IMR-90 (cell line): ENCODE measurements around the gene WNT6. TPM values are rescaled to one million over a fixed set of nuclear protein-coding genes. Genes with fewer than 3 reads are reported as not detected.

Source experiments
- ATAC-seq: fragments of 200-7000 bp; cut with Tn5 transposase; 2 replicates; pipeline ENCODE4 v1.9.1; 2020; ENCODE audit warnings: low read depth, mild to moderate bottlenecking, moderate library complexity
- BruUV-seq: library from RNA; stranded (reverse); fragments of 400-500 nt; replicated peaks from 2 replicates; lab custom pipeline; 2021; lab: Mats Ljungman, UMichigan
- CTCF ChIA-PET: fragments of 300-600 bp; formaldehyde crosslinking; extraction: SDS; loops from one replicate; lab custom pipeline; 2021; ENCODE audit warnings: antibody characterized with exemption; lab: Yijun Ruan, JAX
- POLR2A ChIA-PET: fragments of 300-600 bp; sonication (Branson Sonifier 250); formaldehyde crosslinking; loops from one replicate; lab custom pipeline; 2022; ENCODE audit warnings: antibody characterized with exemption; ENCODE audit not compliant: unreplicated experiment; lab: Charles Lee
- DNase-seq: peaks from one replicate; pipeline ENCODE4 v3.0.0; 2013
- H2AFZ ChIP-seq: replicated peaks from 2 replicates; pipeline ENCODE3; 2013; ENCODE audit warnings: low read length, mild to moderate bottlenecking; ENCODE audit not compliant: poor library complexity
- H2AK5ac ChIP-seq: 2 replicates; pipeline ENCODE4 v1.6.1; 2013; ENCODE audit warnings: low read depth, low read length, inconsistent platforms
- H2AK9ac ChIP-seq: replicated peaks from 2 replicates; pipeline ENCODE3; 2013; ENCODE audit warnings: mild to moderate bottlenecking, low read depth, low read length, moderate library complexity; ENCODE audit not compliant: poor library complexity
- H2BK120ac ChIP-seq: 2 replicates; pipeline ENCODE4 v1.6.1; 2013; ENCODE audit warnings: low read depth, low read length, inconsistent platforms
- H2BK15ac ChIP-seq: 3 replicates; pipeline ENCODE4 v1.6.1; 2013; ENCODE audit warnings: low read depth, low read length, inconsistent platforms
- H2BK20ac ChIP-seq: 2 replicates; pipeline ENCODE4 v1.6.1; 2013; ENCODE audit warnings: low read depth, mild to moderate bottlenecking, inconsistent platforms, low read length, moderate library complexity
- H2BK5ac ChIP-seq: 2 replicates; pipeline ENCODE4 v1.6.1; 2013; ENCODE audit warnings: mild to moderate bottlenecking, low read depth, low read length, inconsistent platforms; ENCODE audit not compliant: poor library complexity, severe bottlenecking
- H3K14ac ChIP-seq: replicated peaks from 2 replicates; pipeline ENCODE4 v1.6.1; 2013; ENCODE audit warnings: low read depth, low read length, inconsistent platforms
- H3K18ac ChIP-seq: 2 replicates; pipeline ENCODE4 v1.6.1; 2013; ENCODE audit warnings: low read depth, low read length, control low read depth
- H3K23ac ChIP-seq: 2 replicates; pipeline ENCODE4 v1.6.1; 2013; ENCODE audit warnings: low read depth, low read length, inconsistent platforms
- H3K27ac ChIP-seq: 2 replicates; pipeline ENCODE4 v1.5.1; 2013; ENCODE audit warnings: mild to moderate bottlenecking, control low read depth, low read length; ENCODE audit not compliant: insufficient read depth
- H3K27me3 ChIP-seq: 2 replicates; pipeline ENCODE4 v1.6.1; 2013; ENCODE audit warnings: low read length; ENCODE audit not compliant: control insufficient read depth, insufficient read depth
- H3K36me3 ChIP-seq: 2 replicates; pipeline ENCODE4 v1.6.1; 2013; ENCODE audit warnings: low read length, mixed read lengths; ENCODE audit not compliant: control insufficient read depth, insufficient read depth
- H3K4ac ChIP-seq: 2 replicates; pipeline ENCODE4 v1.6.1; 2013; ENCODE audit warnings: low read depth, low read length, inconsistent platforms
- H3K4me1 ChIP-seq: 2 replicates; pipeline ENCODE4 v1.6.1; 2013; ENCODE audit warnings: low read length, mixed read lengths; ENCODE audit not compliant: control insufficient read depth, insufficient read depth
- H3K4me2 ChIP-seq: 2 replicates; pipeline ENCODE4 v1.6.1; 2013; ENCODE audit warnings: low read depth, mild to moderate bottlenecking, control low read depth, low read length, moderate library complexity
- H3K4me3 ChIP-seq: 2 replicates; pipeline ENCODE4 v1.5.1; 2013; ENCODE audit warnings: low read depth, mild to moderate bottlenecking, control low read depth, low read length, moderate library complexity; ENCODE audit not compliant: insufficient read depth
- H3K56ac ChIP-seq: 2 replicates; pipeline ENCODE4 v1.6.1; 2013; ENCODE audit warnings: low read length, inconsistent platforms; ENCODE audit not compliant: insufficient read depth; ENCODE audit errors: extremely low read depth
- H3K79me1 ChIP-seq, 2 experiments: 2 replicates each; pipeline ENCODE4 v1.6.1; 2013; ENCODE audit warnings: low read length in 2 of 2, inconsistent platforms in 1 of 2, low read depth in 1 of 2
- H3K9ac ChIP-seq: 2 replicates; pipeline ENCODE4 v1.6.1; 2013; ENCODE audit warnings: low read depth, low read length, control low read depth
- H3K9me1 ChIP-seq: 2 replicates; pipeline ENCODE4 v1.6.1; 2013; ENCODE audit warnings: low read length, inconsistent platforms; ENCODE audit not compliant: insufficient read depth
- H3K9me3 ChIP-seq: 2 replicates; pipeline ENCODE4 v1.6.1; 2013; ENCODE audit warnings: low read length; ENCODE audit not compliant: control insufficient read depth, insufficient read depth
- H4K20me1 ChIP-seq: 2 replicates; pipeline ENCODE4 v1.6.1; 2013; ENCODE audit warnings: low read length, inconsistent platforms; ENCODE audit not compliant: insufficient read depth
- H4K5ac ChIP-seq: 2 replicates; pipeline ENCODE4 v1.6.1; 2013; ENCODE audit warnings: mild to moderate bottlenecking, low read depth, low read length, control low read depth
- H4K8ac ChIP-seq, 2 experiments: 2 replicates each; pipeline ENCODE4 v1.6.1; 2013; ENCODE audit warnings: low read depth in 2 of 2, low read length in 2 of 2, control low read depth in 1 of 2, inconsistent platforms in 1 of 2
- H4K91ac ChIP-seq: 2 replicates; pipeline ENCODE4 v1.6.1; 2013; ENCODE audit warnings: low read depth, low read length, inconsistent platforms; ENCODE audit not compliant: insufficient read depth
- CEBPB ChIP-seq: IDR thresholded peaks from 2 replicates; pipeline ENCODE4 v1.6.1; 2012; ENCODE audit warnings: low read depth, low read length, improper control_type of control experiment
- CHD1 ChIP-seq: IDR thresholded peaks from 2 replicates; pipeline ENCODE4 v1.6.1; 2012; ENCODE audit warnings: low read depth, low read length, improper control_type of control experiment
- CTCF ChIP-seq: conservative IDR thresholded peaks from 2 replicates; pipeline ENCODE4 v1.5.1; 2012; ENCODE audit warnings: mild to moderate bottlenecking, low read depth, low read length, improper control_type of control experiment
- ELK1 ChIP-seq: fragments of 150-350 bp; IDR thresholded peaks from 2 replicates; pipeline ENCODE4 v1.6.1; 2016; ENCODE audit warnings: low read depth, mild to moderate bottlenecking, low read length, moderate library complexity, borderline replicate concordance
- FOS ChIP-seq: fragments of 150-350 bp; IDR thresholded peaks from 2 replicates; pipeline ENCODE4 v1.6.1; 2016; ENCODE audit warnings: low read depth, low read length
- MAZ ChIP-seq: IDR thresholded peaks from 2 replicates; pipeline ENCODE4 v1.6.1; 2012; ENCODE audit warnings: low read depth, mild to moderate bottlenecking, low read length, improper control_type of control experiment, moderate library complexity, borderline replicate concordance
- MXI1 ChIP-seq: IDR thresholded peaks from 2 replicates; pipeline ENCODE4 v1.6.1; 2012; ENCODE audit warnings: low read depth, mild to moderate bottlenecking, low read length, moderate library complexity, borderline replicate concordance
- NFE2L2 ChIP-seq: fragments of 150-350 bp; IDR thresholded peaks from 2 replicates; pipeline ENCODE4 v1.6.1; 2016; ENCODE audit warnings: low read depth, mild to moderate bottlenecking, low read length
- POLR2A ChIP-seq: IDR thresholded peaks from 2 replicates; pipeline ENCODE4 v1.6.1; 2012; ENCODE audit warnings: mild to moderate bottlenecking, low read depth, low read length
- RAD21 ChIP-seq: IDR thresholded peaks from 2 replicates; pipeline ENCODE4 v1.6.1; 2012; ENCODE audit warnings: low read length, improper control_type of control experiment
- RCOR1 ChIP-seq: IDR thresholded peaks from 2 replicates; pipeline ENCODE4 v1.6.1; 2012; ENCODE audit warnings: mild to moderate bottlenecking, low read length, improper control_type of control experiment; ENCODE audit not compliant: insufficient replicate concordance
- RFX5 ChIP-seq: IDR thresholded peaks from 2 replicates; pipeline ENCODE4 v1.8.0; 2012; ENCODE audit warnings: low read depth, mild to moderate bottlenecking, low read length, moderate library complexity
- SMC3 ChIP-seq: fragments of 150-350 bp; IDR thresholded peaks from 2 replicates; pipeline ENCODE4 v1.6.1; 2016; ENCODE audit warnings: low read depth, mild to moderate bottlenecking, antibody characterized with exemption, low read length, moderate library complexity
- USF2 ChIP-seq: fragments of 150-350 bp; IDR thresholded peaks from 2 replicates; pipeline ENCODE4 v1.6.1; 2017; ENCODE audit warnings: mild to moderate bottlenecking, antibody characterized with exemption, low read length, low read depth
- WGBS, 2 experiments: methylation state at CpG; one replicate each; pipeline versions ENCODE4 v1.1.5 to v1.1.7; 2013; ENCODE audit warnings: missing lambda C conversion rate in 2 of 2; ENCODE audit not compliant: insufficient read length in 1 of 2; ENCODE audit errors: extremely low coverage in 2 of 2; 5-methylcytosine and 5-hydroxymethylcytosine counted together
- dilution Hi-C: fragments of 300-500 bp; cut with HindIII; formaldehyde crosslinking; loops from one replicate; pipeline ENCODE4 v1.14.3; 2018; ENCODE audit warnings: low sequenced_read_pairs; ENCODE audit not compliant: unreplicated experiment
- in situ Hi-C: fragments of 300-500 bp; cut with MboI; formaldehyde crosslinking; loops from 3 replicates; pipeline ENCODE4 v1.14.3; 2019; ENCODE audit warnings: low sequenced_read_pairs, inconsistent platforms, mixed read lengths
- intact Hi-C: fragments of 100-400 bp; cut with micrococcal nuclease; formaldehyde crosslinking; loops from 2 replicates; pipeline ENCODE4 v1.10.0; 2022
- polyA plus RNA-seq, 3 experiments: library from polyadenylated mRNA; depleted of rRNA; stranded (reverse); fragments of >200 nt; gene quantifications; 2 replicates each; pipeline ENCODE4 v1.2.3, GENCODE V29; 2012; ENCODE audit warnings: low replicate concordance in 1 of 3
- total RNA-seq: library from RNA; depleted of rRNA; stranded (reverse); fragments of >200 nt; gene quantifications from 2 replicates; pipeline ENCODE4 v1.2.3, GENCODE V29; 2012

The WNT6 gene
- total and polyA plus RNA-seq, 2 of the 4 experiments (the other 2 are of a cell fraction) = not detected

- no peak for DNase-seq
- H3K79me1 ChIP-seq = no peaks in the 10 kb centered on the region
- no peaks in the 10 kb centered on the region for H4K20me1 ChIP-seq
- CTCF ChIA-PET = interaction anchor here (0.7 to 1.2 kb wide), 2 partner anchors 140 to 152 kb away, joined by 3 to 4 read pairs; no protein-coding TSS in a partner anchor
- no TSS peak for BruUV-seq
- H3K9ac ChIP-seq = no peak overlapping the region
- intact Hi-C loops (no loop called here), in situ Hi-C loops (no loop called here), dilution Hi-C loops (no loop called here)
- H3K18ac ChIP-seq = no peak overlapping the region
- H2BK5ac ChIP-seq = no peak overlapping the region
- H3K14ac ChIP-seq = no peak overlapping the region
- no peak overlapping the region for H2AFZ ChIP-seq
- 60% methylated on average over 1 of the region's 3 CpGs; no CpG with 5 or more reads in 1 of the 2 experiments for WGBS, 2 experiments
- no peak overlapping the region for H3K4ac ChIP-seq
- H3K56ac ChIP-seq = no peak overlapping the region
- no peak overlapping the region for H4K5ac ChIP-seq
- H2BK15ac ChIP-seq = no peak overlapping the region
- no peak overlapping the region for H2BK120ac ChIP-seq
- POLR2A ChIA-PET = no interaction called here
- no peaks in the 10 kb centered on the region for H3K9me1 ChIP-seq
- H2AK9ac ChIP-seq = no peak overlapping the region
- no peak overlapping the region for H2AK5ac ChIP-seq
- no peak for ATAC-seq
- H3K23ac ChIP-seq = no peak overlapping the region
- no peak overlapping the region for H2BK20ac ChIP-seq
- no peaks in the 10 kb centered on the region for H3K4me1 ChIP-seq
- no peak overlapping the region for H3K4me3 ChIP-seq
- peaks cover 41% of the 10 kb centered on the region for H3K27me3 ChIP-seq
- no peak overlapping the region for H4K8ac ChIP-seq
- H3K36me3 ChIP-seq = no peaks in the 10 kb centered on the region
- no peak overlapping the region for H3K4me2 ChIP-seq
- no peak overlapping the region for H4K91ac ChIP-seq
- H3K27ac ChIP-seq = no peak overlapping the region
- H3K9me3 ChIP-seq = peaks cover 3% of the 10 kb centered on the region; the same call in 1 of the 2 replicates
- no peak for TF ChIP-seq ELK1
- TF ChIP-seq RFX5 = no peak
- TF ChIP-seq MXI1 = no peak
- TF ChIP-seq FOS = no peak
- no peak for TF ChIP-seq NFE2L2
- TF ChIP-seq RAD21 = no peak
- TF ChIP-seq RCOR1 = no peak
- no peak for TF ChIP-seq MAZ
- TF ChIP-seq CEBPB = no peak
- TF ChIP-seq POLR2A = no peak
- no peak for TF ChIP-seq USF2
- TF ChIP-seq SMC3 = no peak
- no peak for TF ChIP-seq CTCF
- TF ChIP-seq CHD1 = no peak
Observed at GRCh38 chr2:218851286-218851685, 8.3 kb upstream of the WNT6 start.
